ENCODE results near the gene SFRP2.

Gene SFRP2

DNA sequence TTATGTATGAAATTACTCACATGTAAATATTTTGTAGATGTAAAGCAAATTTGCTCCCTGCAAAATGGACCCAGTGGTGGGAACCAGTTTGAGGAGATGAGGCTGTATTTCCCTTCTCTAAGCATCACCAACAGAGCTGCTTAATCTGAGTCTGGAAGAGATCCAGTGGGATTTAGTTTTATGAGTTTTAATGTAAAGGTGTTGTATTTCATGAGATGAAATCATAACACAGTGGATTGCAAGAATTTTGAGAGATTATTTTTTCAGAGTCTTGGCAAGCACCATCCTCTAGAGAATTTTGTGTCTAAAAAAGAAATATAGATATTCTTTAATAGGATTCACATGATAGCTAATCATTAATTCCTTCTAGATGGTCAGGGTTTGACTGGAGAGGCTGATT lies 35.6 kb upstream of the SFRP2 start:
- H2AFZ ChIP-seq (ENCODE audit: low read depth, low read length) = no peak overlapping the region
- no peaks in the 10 kb centered on the region for H3K36me3 ChIP-seq (ENCODE audit: insufficient read depth, low read length)
- H3K4me2 ChIP-seq (ENCODE audit: insufficient read depth, low read length) = no peak overlapping the region
- no peaks in the 10 kb centered on the region for H3K4me1 ChIP-seq (ENCODE audit: insufficient read depth, low read length)
- DNase-seq (no peak), ATAC-seq (ENCODE audit: insufficient read depth, low read depth) (no peak)
- H3K27me3 ChIP-seq (ENCODE audit: insufficient read depth, low read length, poor library complexity) = no peaks in the 10 kb centered on the region
- H3K27ac ChIP-seq (ENCODE audit: low read length) = no peak overlapping the region
- no peaks in the 10 kb centered on the region for H4K20me1 ChIP-seq (ENCODE audit: insufficient read depth, low read length)
- H3K4me3 ChIP-seq (ENCODE audit: low read depth in 1 of 2, low read length in 2 of 2) = no peak overlapping the region
- no peaks in the 10 kb centered on the region for H3K79me2 ChIP-seq (ENCODE audit: insufficient read depth, low read length)
- H3K9me3 ChIP-seq (ENCODE audit: insufficient read depth, low read length, severe bottlenecking) = no peaks in the 10 kb centered on the region
- TF ChIP-seq EZH2 (IDR thresholded peaks at IDR 0.05; ENCODE audit: borderline replicate concordance, low read depth, low read length, severe bottlenecking) = no peak
- TF ChIP-seq, protein P1, sequence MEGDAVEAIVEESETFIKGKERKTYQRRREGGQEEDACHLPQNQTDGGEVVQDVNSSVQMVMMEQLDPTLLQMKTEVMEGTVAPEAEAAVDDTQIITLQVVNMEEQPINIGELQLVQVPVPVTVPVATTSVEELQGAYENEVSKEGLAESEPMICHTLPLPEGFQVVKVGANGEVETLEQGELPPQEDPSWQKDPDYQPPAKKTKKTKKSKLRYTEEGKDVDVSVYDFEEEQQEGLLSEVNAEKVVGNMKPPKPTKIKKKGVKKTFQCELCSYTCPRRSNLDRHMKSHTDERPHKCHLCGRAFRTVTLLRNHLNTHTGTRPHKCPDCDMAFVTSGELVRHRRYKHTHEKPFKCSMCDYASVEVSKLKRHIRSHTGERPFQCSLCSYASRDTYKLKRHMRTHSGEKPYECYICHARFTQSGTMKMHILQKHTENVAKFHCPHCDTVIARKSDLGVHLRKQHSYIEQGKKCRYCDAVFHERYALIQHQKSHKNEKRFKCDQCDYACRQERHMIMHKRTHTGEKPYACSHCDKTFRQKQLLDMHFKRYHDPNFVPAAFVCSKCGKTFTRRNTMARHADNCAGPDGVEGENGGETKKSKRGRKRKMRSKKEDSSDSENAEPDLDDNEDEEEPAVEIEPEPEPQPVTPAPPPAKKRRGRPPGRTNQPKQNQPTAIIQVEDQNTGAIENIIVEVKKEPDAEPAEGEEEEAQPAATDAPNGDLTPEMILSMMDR (IDR thresholded peaks at IDR 0.05; ENCODE audit: borderline replicate concordance, extremely low read depth, low read length, poor library complexity, severe bottlenecking) = no peak
- no peak overlapping the region for H3K9ac ChIP-seq (ENCODE audit: low read depth, low read length)

DNA sequence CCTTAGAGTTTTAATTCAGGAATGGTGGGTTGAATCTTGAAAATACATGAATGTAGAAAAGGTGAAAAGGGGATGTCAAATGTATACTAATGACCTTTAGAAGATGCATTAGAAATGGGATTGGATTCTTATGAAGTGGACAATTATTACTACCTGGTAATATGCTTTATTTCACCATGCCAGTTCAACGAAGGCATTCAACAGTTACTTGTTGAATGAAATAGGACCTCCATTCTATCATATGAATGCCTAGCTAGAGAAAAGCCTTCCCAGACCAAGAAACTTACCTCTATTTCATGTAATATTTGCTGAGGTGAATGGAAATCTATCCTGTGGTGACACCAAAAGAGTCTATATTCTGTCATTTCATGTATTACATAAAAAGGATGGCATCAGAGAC lies 34.6 kb upstream of the SFRP2 start:
- H3K27me3 ChIP-seq (ENCODE audit: insufficient read depth, low read length, poor library complexity) = no peaks in the 10 kb centered on the region
- no peak overlapping the region for H3K27ac ChIP-seq (ENCODE audit: low read length)
- H3K4me1 ChIP-seq (ENCODE audit: insufficient read depth, low read length) = no peaks in the 10 kb centered on the region
- no peak overlapping the region for H3K4me2 ChIP-seq (ENCODE audit: insufficient read depth, low read length)
- TF ChIP-seq EZH2 (IDR thresholded peaks at IDR 0.05; ENCODE audit: borderline replicate concordance, low read depth, low read length, severe bottlenecking) = no peak
- TF ChIP-seq, protein P1 (IDR thresholded peaks at IDR 0.05; ENCODE audit: borderline replicate concordance, extremely low read depth, low read length, poor library complexity, severe bottlenecking) = no peak
- H3K36me3 ChIP-seq (ENCODE audit: insufficient read depth, low read length) = no peaks in the 10 kb centered on the region
- H2AFZ ChIP-seq (ENCODE audit: low read depth, low read length) = no peak overlapping the region
- no peaks in the 10 kb centered on the region for H3K79me2 ChIP-seq (ENCODE audit: insufficient read depth, low read length)
- no peaks in the 10 kb centered on the region for H3K9me3 ChIP-seq (ENCODE audit: insufficient read depth, low read length, severe bottlenecking)
- H3K9ac ChIP-seq (ENCODE audit: low read depth, low read length) = no peak overlapping the region
- no peak for ATAC-seq (ENCODE audit: insufficient read depth, low read depth)
- DNase-seq = no peak
- H3K4me3 ChIP-seq (ENCODE audit: low read depth in 1 of 2, low read length in 2 of 2) = no peak overlapping the region
- no peaks in the 10 kb centered on the region for H4K20me1 ChIP-seq (ENCODE audit: insufficient read depth, low read length)

DNA sequence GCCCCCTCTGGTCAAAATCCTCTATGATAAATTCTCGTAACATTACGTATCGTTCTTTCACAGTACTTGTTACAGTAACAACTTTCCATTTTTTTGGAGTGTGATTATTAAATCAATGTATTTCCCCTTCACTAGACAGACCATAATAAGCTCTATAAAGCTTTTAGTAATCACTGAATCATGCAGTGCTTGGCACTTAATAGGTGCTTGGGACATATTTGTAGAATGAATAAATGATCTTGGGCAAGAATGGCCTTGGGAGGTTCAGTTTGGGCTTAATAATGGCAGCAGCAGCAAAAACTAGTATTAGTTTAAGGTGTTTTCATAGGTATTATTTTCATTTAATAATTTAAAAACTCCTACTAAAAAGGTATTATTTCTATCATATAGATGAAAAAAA lies 33.4 kb upstream of the SFRP2 start:
- Histone ChIP-seq H3K9me3 (ENCODE audit: insufficient read depth, low read length, severe bottlenecking) (no peaks in the 10 kb centered on the region), H3K27ac (ENCODE audit: low read length) (no peak overlapping the region), H3K9ac (ENCODE audit: low read depth, low read length) (no peak overlapping the region), H4K20me1 (ENCODE audit: insufficient read depth, low read length) (no peaks in the 10 kb centered on the region), H3K4me1 (ENCODE audit: insufficient read depth, low read length) (no peaks in the 10 kb centered on the region), H2AFZ (ENCODE audit: low read depth, low read length) (no peak overlapping the region), H3K79me2 (ENCODE audit: insufficient read depth, low read length) (no peaks in the 10 kb centered on the region), H3K4me2 (ENCODE audit: insufficient read depth, low read length) (no peak overlapping the region), H3K27me3 (ENCODE audit: insufficient read depth, low read length, poor library complexity) (no peaks in the 10 kb centered on the region), H3K4me3 (ENCODE audit: low read depth in 1 of 2, low read length in 2 of 2) (no peak overlapping the region), H3K36me3 (ENCODE audit: insufficient read depth, low read length) (no peaks in the 10 kb centered on the region)
- no peak for TF ChIP-seq EZH2 (IDR thresholded peaks at IDR 0.05; ENCODE audit: borderline replicate concordance, low read depth, low read length, severe bottlenecking)
- TF ChIP-seq, protein P1 (IDR thresholded peaks at IDR 0.05; ENCODE audit: borderline replicate concordance, extremely low read depth, low read length, poor library complexity, severe bottlenecking) = no peak
- DNase-seq (no peak), ATAC-seq (ENCODE audit: insufficient read depth, low read depth) (no peak)

DNA sequence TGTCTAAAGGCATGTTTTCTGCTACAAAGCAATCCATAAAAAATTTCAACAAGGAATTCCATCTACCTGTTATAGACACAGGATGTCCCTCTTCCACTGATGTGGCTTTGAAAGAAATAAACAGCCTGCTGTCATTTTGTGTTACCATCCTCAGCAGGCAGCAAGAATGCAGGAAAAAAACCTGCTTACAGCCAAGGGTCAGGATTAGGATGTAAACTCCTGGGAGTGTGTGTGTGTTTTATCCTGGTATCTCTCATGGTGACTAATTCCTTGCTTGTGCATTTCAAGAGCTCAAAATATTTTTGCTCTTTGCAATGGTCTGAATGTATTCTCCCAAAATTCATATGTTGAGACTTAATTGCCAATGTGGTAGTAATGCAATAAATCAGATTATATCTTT lies 28.6 kb upstream of the SFRP2 start:
- no peaks in the 10 kb centered on the region for H3K4me1 ChIP-seq (ENCODE audit: insufficient read depth, low read length)
- no peak overlapping the region for H3K4me3 ChIP-seq (ENCODE audit: low read depth in 1 of 2, low read length in 2 of 2)
- no peaks in the 10 kb centered on the region for H3K79me2 ChIP-seq (ENCODE audit: insufficient read depth, low read length)
- H3K4me2 ChIP-seq (ENCODE audit: insufficient read depth, low read length) = no peak overlapping the region
- DNase-seq (no peak), ATAC-seq (ENCODE audit: insufficient read depth, low read depth) (no peak)
- no peak overlapping the region for H3K27ac ChIP-seq (ENCODE audit: low read length)
- H2AFZ ChIP-seq (ENCODE audit: low read depth, low read length) = no peak overlapping the region
- H3K27me3 ChIP-seq (ENCODE audit: insufficient read depth, low read length, poor library complexity) = no peaks in the 10 kb centered on the region
- H3K9ac ChIP-seq (ENCODE audit: low read depth, low read length) = no peak overlapping the region
- H3K36me3 ChIP-seq (ENCODE audit: insufficient read depth, low read length) = no peaks in the 10 kb centered on the region
- H4K20me1 ChIP-seq (ENCODE audit: insufficient read depth, low read length) = no peaks in the 10 kb centered on the region
- TF ChIP-seq, protein P1 (IDR thresholded peaks at IDR 0.05; ENCODE audit: borderline replicate concordance, extremely low read depth, low read length, poor library complexity, severe bottlenecking) = no peak
- no peak for TF ChIP-seq EZH2 (IDR thresholded peaks at IDR 0.05; ENCODE audit: borderline replicate concordance, low read depth, low read length, severe bottlenecking)
- no peaks in the 10 kb centered on the region for H3K9me3 ChIP-seq (ENCODE audit: insufficient read depth, low read length, severe bottlenecking)
